Kidney (tissue), 14 donors: ENCODE data around the gene MAPK8. TPM values are rescaled to one million over a fixed set of nuclear protein-coding genes. Genes with fewer than 3 reads are reported as not detected.

ENCODE experiments used
- DNase-seq, 5 donors: peaks; one replicate each; pipeline ENCODE4 v3.0.0-alpha.2; 2013 to 2020
- FAIRE-seq: peaks from 2 replicates; lab custom pipeline; 2012; peaks lifted over from hg19 to GRCh38; lab: Jason Lieb, UNC
- H3K27ac ChIP-seq, 2 donors: one replicate each; pipeline ENCODE4 v1.7.0; 2013; ENCODE audit warnings: low read depth in 2 of 2, low read length in 2 of 2, inconsistent platforms in 1 of 2
- H3K27me3 ChIP-seq: one replicate; pipeline ENCODE4 v1.7.1; 2013; ENCODE audit warnings: low read length, inconsistent platforms; ENCODE audit not compliant: control insufficient read depth, insufficient read depth
- H3K36me3 ChIP-seq, 3 donors: one replicate each; pipeline versions ENCODE4 v1.7.0 to v1.7.1; 2013; ENCODE audit warnings: low read length in 3 of 3, control low read depth in 1 of 3, inconsistent platforms in 1 of 3; ENCODE audit not compliant: insufficient read depth in 3 of 3, control insufficient read depth in 2 of 3
- H3K4me1 ChIP-seq, 3 donors: one replicate each; pipeline versions ENCODE4 v1.7.0 to v1.7.1; 2013; ENCODE audit warnings: low read length in 3 of 3, inconsistent platforms in 1 of 3, low read depth in 1 of 3; ENCODE audit not compliant: control insufficient read depth in 2 of 3, insufficient read depth in 2 of 3
- H3K4me3 ChIP-seq, 3 donors: one replicate each; pipeline versions ENCODE4 v1.7.0 to v1.8.1; 2013; ENCODE audit warnings: low read length in 3 of 3, control low read depth in 1 of 3, inconsistent platforms in 1 of 3
- H3K9ac ChIP-seq, 3 donors: one replicate each; pipeline versions ENCODE4 v1.7.0 to v1.7.1; 2013; ENCODE audit warnings: low read length in 3 of 3, control low read depth in 1 of 3, inconsistent platforms in 1 of 3
- H3K9me3 ChIP-seq, 3 donors: one replicate each; pipeline versions ENCODE4 v1.7.0 to v1.7.1; 2013; ENCODE audit warnings: low read length in 3 of 3, control low read depth in 1 of 3, inconsistent platforms in 1 of 3; ENCODE audit not compliant: control insufficient read depth in 2 of 3, insufficient read depth in 1 of 3
- intact Hi-C: fragments of 100-400 bp; cut with DNase I; formaldehyde crosslinking; loops from one replicate; pipeline ENCODE4 v1.11.1; 2022
- polyA plus RNA-seq: library from polyadenylated mRNA; stranded (reverse); fragments of 350-450 nt; fragmentation: Illumina TruSeq; extraction: RNeasy Lipid Tissue Mini Kit (QIAGEN cat#74804); gene quantifications from one replicate; pipeline ENCODE4 v1.2.3, GENCODE V29; 2014; ENCODE audit warnings: low read depth, low replicate concordance; ENCODE audit not compliant: insufficient read depth
- total RNA-seq: library from RNA; stranded (reverse); fragmentation: NEBNext Ultra II Directional; extraction: Animal tissue kit (Norgen Biotek cat#: 25700); gene quantifications from one replicate; pipeline ENCODE4 v1.2.1, GENCODE V29; 2021
- TF ChIP-seq, protein P1 (sequence below): IDR thresholded peaks from 3 replicates; pipeline ENCODE4 v1.5.1; 2012; ENCODE audit warnings: mild to moderate bottlenecking, moderate library complexity, borderline replicate concordance; ENCODE audit not compliant: insufficient read depth; ENCODE audit errors: extremely low read depth
- donor health status: control.
- donor health status: control.
- donor health status: control.
- donor health status: control.
- donor health status: control.
- donor health status: DM: yes; HTN: yes; CAD: no.
- donor health status: Normal renal cell carcinoma (clear cell type).

MAPK8 gene
- total and polyA plus RNA-seq, 2 donors from 2014 or later: 17.0 to 36.7 TPM

DNA sequence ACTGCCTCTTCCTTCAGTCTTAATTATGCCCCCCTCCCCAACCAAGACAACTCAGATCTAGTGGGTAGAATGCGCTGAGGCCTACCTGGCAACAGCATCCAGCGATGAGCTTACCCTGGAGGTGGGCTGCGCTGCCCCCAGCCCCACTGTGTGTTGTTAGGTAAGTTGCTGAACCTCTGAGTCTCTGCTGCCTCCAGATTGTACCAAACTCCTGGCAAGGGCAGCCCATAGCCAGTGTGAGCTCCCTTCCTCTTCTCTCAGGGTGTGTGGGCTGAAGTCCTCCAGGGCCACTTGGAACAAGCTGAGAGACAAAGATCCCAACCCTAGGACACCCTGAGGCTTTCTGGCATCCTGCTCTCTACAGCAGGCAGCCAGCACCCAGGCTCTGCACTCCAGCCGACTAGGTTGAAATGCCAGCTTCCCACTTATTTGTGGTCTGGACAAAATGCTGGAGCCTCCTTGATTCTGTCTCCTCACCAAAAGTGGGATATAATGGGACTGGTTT is 163.1 kb downstream of the MAPK8 start:
- Histone ChIP-seq H3K4me1 (peaks cover 0 to 4% (median 0%) of the 10 kb centered on the region in 3 donors), H3K9me3 (no peaks in the 10 kb centered on the region), H3K36me3 (no peaks in the 10 kb centered on the region), H3K4me3 (no peak overlapping the region), H3K27ac (no peak overlapping the region), H3K27me3 (no peaks in the 10 kb centered on the region), H3K9ac (no peak overlapping the region)
- intact Hi-C loops: no loop called here
- FAIRE-seq (no peak), DNase-seq (peak in 3 of 5 donors; percentile 9 to 35 (median 22))
- TF ChIP-seq, protein P1, sequence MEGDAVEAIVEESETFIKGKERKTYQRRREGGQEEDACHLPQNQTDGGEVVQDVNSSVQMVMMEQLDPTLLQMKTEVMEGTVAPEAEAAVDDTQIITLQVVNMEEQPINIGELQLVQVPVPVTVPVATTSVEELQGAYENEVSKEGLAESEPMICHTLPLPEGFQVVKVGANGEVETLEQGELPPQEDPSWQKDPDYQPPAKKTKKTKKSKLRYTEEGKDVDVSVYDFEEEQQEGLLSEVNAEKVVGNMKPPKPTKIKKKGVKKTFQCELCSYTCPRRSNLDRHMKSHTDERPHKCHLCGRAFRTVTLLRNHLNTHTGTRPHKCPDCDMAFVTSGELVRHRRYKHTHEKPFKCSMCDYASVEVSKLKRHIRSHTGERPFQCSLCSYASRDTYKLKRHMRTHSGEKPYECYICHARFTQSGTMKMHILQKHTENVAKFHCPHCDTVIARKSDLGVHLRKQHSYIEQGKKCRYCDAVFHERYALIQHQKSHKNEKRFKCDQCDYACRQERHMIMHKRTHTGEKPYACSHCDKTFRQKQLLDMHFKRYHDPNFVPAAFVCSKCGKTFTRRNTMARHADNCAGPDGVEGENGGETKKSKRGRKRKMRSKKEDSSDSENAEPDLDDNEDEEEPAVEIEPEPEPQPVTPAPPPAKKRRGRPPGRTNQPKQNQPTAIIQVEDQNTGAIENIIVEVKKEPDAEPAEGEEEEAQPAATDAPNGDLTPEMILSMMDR: no peak

DNA sequence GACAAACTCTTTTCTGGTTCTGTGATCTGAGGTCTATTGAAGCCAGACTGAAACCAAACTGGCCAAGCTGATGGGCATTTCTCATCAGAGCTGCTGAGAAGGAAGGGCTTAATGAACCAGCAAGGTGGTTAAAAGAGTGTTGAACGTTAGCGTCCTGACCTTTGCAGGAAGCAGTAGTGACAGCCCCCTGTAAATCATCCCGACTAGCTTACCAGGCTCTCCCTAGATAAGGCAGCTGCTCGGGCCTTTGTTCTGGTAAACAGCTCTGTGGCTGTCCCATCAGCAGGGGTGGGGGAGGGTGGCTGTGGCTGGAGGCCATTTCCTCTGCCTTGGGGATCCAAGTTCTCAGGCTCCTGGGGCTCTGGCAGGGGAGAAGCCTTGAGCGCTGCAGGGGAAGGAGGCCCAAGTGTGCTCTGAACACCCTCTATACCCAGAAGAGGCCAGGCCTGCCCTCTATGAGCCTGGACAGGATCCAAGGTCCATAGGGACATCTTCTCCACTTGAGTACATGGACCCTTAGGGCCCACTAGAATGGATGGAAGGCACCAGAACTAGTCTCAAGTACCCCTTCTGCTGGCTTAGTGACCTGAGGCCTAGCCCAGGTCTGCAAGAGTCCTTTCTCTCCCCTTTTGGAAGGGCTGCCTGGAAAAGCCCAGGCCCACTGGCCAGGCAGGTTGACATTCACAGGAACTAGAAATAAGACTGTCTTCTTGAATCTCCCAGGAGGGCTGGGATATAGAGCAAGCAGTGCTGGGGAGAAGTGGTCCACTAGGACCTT is 163.8 kb downstream of the MAPK8 start:
- TF ChIP-seq, protein P1: no peak
- no peak overlapping the region for H3K27ac ChIP-seq
- H3K9ac ChIP-seq: no peak overlapping the region
- H3K27me3 ChIP-seq: no peaks in the 10 kb centered on the region
- DNase-seq (peak; percentile 38 to 94 (median 90)), FAIRE-seq (no peak)
- no peaks in the 10 kb centered on the region for H3K36me3 ChIP-seq
- no peaks in the 10 kb centered on the region for H3K9me3 ChIP-seq
- intact Hi-C loops: no loop called here
- H3K4me3 ChIP-seq: no peak overlapping the region
- H3K4me1 ChIP-seq: peaks cover 0 to 4% (median 0%) of the 10 kb centered on the region in 3 donors

DNA sequence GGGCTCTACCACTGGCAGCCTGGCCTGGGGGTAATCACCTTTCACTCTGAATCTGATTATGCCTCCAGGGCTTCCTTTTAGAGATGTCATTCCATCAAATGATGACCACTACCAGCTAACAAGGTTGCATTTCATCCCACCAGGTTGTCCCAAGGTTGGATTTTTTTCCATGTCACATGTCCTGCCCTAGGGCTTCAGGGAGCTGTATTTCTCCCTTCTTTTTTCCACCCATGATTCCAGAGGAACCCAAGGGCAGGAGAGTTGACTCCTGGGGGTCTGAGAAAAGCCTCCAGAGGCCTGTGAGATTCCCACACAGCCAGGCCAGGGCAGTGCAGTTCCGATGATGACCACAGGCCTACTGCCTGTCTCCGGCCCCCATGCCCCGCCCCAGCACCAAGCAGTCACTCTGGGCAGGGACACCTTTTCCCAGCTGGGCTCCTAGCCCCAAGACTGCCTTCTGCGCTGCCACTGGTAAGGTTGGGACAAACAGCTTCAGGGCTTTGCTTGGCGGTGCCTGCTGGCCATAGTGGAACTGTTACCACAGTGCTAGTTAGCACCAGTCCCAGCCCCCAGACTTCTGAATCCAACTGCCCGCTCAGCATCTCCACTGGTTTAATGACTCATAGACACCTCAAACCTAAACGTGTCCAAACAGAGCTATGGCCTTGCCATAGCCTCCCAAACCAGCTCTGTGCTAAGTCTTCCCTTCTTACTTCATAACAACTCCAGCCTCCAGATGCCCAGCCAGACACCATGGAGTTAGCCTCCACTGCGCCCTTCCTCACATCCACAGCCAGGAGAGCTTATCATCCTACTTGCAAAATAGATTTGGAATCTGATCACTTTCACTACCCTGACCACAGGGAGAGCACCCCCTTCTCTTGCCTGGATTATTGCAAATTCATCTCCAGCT is 164.7 kb downstream of the MAPK8 start:
- DNase-seq: peak in 3 of 5 donors; percentile 5 to 42 (median 41)
- no peaks in the 10 kb centered on the region for H3K36me3 ChIP-seq
- FAIRE-seq: no peak
- intact Hi-C loops: no loop called here
- no peaks in the 10 kb centered on the region for H3K9me3 ChIP-seq
- TF ChIP-seq, protein P1: no peak
- H3K4me3 ChIP-seq: no peak overlapping the region
- H3K27me3 ChIP-seq: no peaks in the 10 kb centered on the region
- peaks cover 0 to 4% (median 0%) of the 10 kb centered on the region in 3 donors for H3K4me1 ChIP-seq
- no peak overlapping the region for H3K9ac ChIP-seq
- no peak overlapping the region for H3K27ac ChIP-seq
